Measurements from ENCODE around the gene FCHSD2.
"Not testable (repeated sequence)": the region's sequence is repeated elsewhere in the genome, so short reads cannot be mapped to it uniquely, and the experiment has no call there.

FCHSD2 gene

DNA sequence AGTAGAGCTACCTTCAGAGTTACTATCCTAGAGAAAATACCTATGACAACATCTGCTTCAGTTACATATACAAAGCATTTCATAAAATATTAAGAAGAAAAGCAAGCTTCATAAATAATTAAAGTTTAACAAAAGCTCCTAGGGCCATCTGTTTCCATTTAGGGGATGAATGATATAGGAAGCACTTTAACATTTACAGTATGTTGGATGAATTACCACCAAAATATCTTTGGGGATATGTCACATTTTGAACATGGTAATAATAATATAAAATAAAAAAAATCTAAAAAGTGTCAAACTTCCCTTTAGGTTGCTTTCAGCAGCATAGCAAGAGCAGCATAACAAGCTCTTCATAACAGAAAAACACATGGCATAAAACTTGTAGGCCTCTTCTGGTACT, 223.3 kb downstream of the FCHSD2 start:
- no peak for DNase-seq

- DNase-seq, result no peak
These were observed 229.9 kb downstream of the FCHSD2 start for GRCh38 chr11:72912253-72912652.

GRCh38 chr11:72909558-72910388, 232.3 kb downstream of the FCHSD2 start:
- DNase-seq, result not testable (repeated sequence)

DNA sequence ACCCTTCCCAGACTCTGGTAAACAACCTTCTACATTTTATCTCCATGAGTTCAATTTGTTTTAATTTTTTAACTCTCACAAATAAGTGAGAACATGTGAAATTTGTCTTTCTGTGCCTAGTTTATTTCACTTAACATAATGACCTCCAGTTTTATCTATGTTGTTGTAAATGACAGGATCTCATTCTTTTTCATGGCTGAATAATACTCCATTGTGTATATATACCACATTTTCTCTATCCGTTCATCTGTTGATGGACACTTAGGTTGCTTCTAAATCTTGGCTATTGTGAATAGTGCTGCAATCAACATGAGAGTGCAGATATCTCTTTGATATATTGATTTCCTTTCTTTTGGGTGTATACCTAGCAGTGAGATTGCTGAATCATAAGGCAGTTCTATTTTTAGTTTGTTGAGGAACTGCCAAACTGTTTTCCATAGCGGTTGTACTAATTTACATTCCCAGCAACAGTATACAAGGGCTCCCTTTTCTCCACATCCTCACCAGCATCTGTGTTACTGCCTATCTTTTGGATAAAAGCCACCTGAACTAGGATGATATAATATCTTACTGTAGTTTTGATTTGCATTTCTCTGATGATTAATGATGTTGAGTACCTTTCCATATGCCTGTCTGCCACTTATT, 234.0 kb downstream of the FCHSD2 start:
- no peak for DNase-seq

- no peak for DNase-seq
These were observed 238.1 kb downstream of the FCHSD2 start for GRCh38 chr11:72904016-72904415.

- no peak for DNase-seq
These were observed 240.7 kb downstream of the FCHSD2 start for GRCh38 chr11:72901374-72901773.

DNA sequence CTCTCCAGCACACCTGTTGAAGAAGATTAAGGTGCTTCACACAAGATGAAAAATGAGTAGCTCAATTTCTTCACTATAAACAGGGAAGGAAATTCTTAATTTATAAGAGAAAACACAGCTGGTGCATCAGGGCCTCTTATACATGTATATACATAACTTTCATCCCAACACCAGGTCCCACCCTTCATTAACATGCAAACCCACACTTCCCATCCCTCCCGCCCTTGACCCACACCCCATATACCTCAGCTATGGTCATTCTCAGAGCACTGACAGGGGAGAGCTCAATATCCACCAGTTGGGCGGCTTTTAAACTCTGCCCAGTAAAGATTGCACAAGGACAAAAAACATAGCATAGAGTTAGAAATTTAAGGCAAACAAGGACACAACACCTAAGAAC, 242.1 kb downstream of the FCHSD2 start:
- no peak for DNase-seq

DNA sequence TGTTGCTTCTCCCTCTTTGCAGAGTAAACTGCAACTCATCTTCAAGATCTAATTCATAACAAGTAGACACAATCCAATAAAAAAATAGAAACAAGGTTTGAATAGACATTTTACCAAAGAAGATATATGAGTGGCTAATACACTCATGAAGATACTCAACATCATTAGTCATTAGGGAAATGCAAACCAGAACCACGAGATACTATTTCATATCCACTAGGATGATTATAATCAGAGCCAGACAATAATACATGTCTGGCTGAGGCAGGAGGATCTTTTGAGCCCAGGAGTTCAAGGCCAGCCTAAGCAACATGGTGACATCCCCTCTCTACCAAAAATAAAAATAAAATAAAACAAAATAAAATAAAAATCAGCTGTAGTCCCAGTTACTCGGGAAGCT, 242.9 kb downstream of the FCHSD2 start:
- DNase-seq, result no peak

GRCh38 chr11:72897506-72897905, 244.6 kb downstream of the FCHSD2 start:
- DNase-seq, result no peak

DNA sequence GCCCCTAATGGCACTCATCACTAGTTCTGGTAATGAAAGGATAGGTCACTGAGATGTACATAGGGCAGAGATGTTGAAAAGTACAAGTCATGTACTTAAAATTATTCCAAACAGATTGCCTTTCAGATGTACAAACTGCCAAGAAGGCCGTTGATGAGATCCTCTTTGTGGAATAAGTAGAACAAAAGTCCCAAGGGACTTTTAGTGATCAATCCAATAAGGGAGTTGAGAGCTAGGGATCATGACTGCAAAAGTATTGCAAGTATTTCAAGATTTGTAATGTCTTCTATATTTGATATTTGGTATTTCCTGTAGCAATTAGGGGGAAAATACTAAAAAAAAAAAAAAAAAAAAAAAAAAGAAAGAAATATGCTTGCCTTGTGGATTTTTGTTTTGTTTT, 245.7 kb downstream of the FCHSD2 start:
- no peak for DNase-seq

GRCh38 chr11:72890881-72891280, 251.2 kb downstream of the FCHSD2 start:
- no peak for DNase-seq

DNA sequence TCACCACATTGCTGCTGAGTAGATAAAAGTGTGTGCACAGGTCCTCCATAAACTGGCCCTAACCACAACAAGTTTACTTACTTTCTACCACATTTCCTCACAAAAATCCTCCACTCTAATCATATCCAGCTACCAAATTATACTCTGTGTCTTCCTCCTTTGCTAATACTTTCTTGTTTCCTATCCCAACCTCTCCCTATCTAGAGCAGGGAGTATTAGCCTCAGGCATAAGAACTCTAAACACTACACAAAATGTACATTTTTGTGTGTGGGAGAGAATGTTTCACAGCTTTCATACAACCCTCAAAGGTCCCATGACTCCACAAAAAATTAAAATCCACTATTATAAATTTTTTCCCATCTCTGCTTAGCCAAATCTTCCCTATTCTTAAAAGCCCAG, 255.5 kb downstream of the FCHSD2 start:
- no peak for DNase-seq

GRCh38 chr11:72885749-72886609, 256.1 kb downstream of the FCHSD2 start:
- no peak for DNase-seq

DNA sequence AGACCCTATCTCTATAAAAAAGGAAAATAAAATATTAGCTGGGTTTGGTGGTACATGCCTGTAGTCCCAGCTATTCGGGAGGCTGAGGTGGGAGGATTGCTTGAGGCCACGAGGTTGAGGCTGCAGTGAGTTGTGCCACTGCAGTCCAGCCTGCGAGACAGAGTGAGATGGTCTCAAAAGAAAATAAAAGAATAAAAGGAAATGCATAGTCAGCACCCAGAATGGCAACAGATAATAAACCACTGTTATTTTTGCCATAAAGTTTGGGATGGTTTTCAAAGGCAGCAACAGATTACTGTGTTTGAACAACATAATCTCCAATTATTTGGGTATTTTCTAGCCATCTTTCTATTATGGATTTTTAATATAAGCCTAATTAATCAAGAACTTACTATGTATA, 266.0 kb downstream of the FCHSD2 start:
- DNase-seq, result no peak

- DNase-seq, result no peak
These were observed 266.4 kb downstream of the FCHSD2 start for GRCh38 chr11:72875736-72876135.

- no peak for DNase-seq
These were observed 270.1 kb downstream of the FCHSD2 start for GRCh38 chr11:72872012-72872411.

- no peak for DNase-seq
These were observed 271.0 kb downstream of the FCHSD2 start for GRCh38 chr11:72871119-72871518.

DNA sequence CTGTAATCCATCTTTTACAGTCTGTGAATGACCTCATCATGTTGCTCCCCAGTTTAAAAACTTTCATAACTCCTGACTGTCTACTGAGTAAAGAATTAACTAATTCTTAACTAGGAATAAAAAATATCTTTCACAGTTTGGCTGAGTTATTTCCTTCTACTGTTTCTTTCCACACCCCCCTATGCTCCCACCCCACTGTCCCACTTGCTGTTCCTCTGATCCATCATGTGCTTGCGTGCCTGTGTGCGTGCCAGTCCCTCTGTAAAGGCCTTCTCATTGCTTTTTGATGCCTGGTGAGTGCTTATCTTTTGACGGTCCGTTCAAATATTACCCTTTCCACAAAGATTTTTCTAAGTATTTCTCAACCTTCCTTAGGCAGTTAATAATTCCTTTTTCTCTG, 272.3 kb downstream of the FCHSD2 start:
- no peak for DNase-seq

GRCh38 chr11:72867970-72868369, 274.1 kb downstream of the FCHSD2 start:
- DNase-seq, result no peak

GRCh38 chr11:72864702-72865655, 277.1 kb downstream of the FCHSD2 start:
- DNase-seq, result no peak

- DNase-seq, result no peak
These were observed 278.2 kb downstream of the FCHSD2 start for GRCh38 chr11:72863916-72864315.

- DNase-seq, result no peak
These were observed 279.0 kb downstream of the FCHSD2 start for GRCh38 chr11:72863091-72863490.
